Neural cell (in vitro differentiated cells): ENCODE results near the gene FIGNL2.

Experiments
- EP300 ChIP-seq: fragments of 450-650 bp; conservative IDR thresholded peaks from 2 replicates; pipeline ENCODE4 v1.6.1; 2014; ENCODE audit warnings: antibody characterized with exemption, mild to moderate bottlenecking, moderate library complexity; ENCODE audit not compliant: poor library complexity, severe bottlenecking
- MXI1 ChIP-seq: fragments of 450-650 bp; conservative IDR thresholded peaks from 2 replicates; pipeline ENCODE4 v1.6.1; 2014; ENCODE audit warnings: antibody characterized with exemption, mild to moderate bottlenecking; ENCODE audit not compliant: poor library complexity, severe bottlenecking
- TAF1 ChIP-seq: IDR thresholded peaks from 2 replicates; pipeline ENCODE4 v1.6.1; 2012; ENCODE audit warnings: low read depth
- TF ChIP-seq, protein P1 (sequence below): IDR thresholded peaks from 2 replicates; pipeline ENCODE4 v1.6.1; 2012; ENCODE audit warnings: borderline replicate concordance
- TF ChIP-seq, protein P2 (sequence below): fragments of 450-650 bp; IDR thresholded peaks from 2 replicates; pipeline ENCODE4 v1.5.1; 2014; ENCODE audit warnings: antibody characterized with exemption, mild to moderate bottlenecking, moderate library complexity; ENCODE audit not compliant: poor library complexity, severe bottlenecking

DNA sequence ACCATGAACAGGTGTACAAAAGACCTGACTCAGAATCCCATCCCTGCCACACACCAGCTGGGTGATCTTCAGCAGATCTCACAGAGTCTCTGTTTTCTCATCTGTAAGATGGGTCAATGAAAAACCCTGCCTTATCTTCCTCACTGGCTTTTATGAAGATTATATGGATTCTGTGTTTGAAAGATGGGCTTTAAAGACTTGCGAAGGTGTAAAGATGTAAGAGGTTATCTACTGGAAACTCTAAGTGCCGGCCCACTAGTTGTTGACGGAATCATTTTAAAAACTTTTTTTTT is 24.1 kb upstream of the FIGNL2 start:
- TF ChIP-seq, protein P1, sequence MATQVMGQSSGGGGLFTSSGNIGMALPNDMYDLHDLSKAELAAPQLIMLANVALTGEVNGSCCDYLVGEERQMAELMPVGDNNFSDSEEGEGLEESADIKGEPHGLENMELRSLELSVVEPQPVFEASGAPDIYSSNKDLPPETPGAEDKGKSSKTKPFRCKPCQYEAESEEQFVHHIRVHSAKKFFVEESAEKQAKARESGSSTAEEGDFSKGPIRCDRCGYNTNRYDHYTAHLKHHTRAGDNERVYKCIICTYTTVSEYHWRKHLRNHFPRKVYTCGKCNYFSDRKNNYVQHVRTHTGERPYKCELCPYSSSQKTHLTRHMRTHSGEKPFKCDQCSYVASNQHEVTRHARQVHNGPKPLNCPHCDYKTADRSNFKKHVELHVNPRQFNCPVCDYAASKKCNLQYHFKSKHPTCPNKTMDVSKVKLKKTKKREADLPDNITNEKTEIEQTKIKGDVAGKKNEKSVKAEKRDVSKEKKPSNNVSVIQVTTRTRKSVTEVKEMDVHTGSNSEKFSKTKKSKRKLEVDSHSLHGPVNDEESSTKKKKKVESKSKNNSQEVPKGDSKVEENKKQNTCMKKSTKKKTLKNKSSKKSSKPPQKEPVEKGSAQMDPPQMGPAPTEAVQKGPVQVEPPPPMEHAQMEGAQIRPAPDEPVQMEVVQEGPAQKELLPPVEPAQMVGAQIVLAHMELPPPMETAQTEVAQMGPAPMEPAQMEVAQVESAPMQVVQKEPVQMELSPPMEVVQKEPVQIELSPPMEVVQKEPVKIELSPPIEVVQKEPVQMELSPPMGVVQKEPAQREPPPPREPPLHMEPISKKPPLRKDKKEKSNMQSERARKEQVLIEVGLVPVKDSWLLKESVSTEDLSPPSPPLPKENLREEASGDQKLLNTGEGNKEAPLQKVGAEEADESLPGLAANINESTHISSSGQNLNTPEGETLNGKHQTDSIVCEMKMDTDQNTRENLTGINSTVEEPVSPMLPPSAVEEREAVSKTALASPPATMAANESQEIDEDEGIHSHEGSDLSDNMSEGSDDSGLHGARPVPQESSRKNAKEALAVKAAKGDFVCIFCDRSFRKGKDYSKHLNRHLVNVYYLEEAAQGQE = no peak
- TF ChIP-seq, protein P2, sequence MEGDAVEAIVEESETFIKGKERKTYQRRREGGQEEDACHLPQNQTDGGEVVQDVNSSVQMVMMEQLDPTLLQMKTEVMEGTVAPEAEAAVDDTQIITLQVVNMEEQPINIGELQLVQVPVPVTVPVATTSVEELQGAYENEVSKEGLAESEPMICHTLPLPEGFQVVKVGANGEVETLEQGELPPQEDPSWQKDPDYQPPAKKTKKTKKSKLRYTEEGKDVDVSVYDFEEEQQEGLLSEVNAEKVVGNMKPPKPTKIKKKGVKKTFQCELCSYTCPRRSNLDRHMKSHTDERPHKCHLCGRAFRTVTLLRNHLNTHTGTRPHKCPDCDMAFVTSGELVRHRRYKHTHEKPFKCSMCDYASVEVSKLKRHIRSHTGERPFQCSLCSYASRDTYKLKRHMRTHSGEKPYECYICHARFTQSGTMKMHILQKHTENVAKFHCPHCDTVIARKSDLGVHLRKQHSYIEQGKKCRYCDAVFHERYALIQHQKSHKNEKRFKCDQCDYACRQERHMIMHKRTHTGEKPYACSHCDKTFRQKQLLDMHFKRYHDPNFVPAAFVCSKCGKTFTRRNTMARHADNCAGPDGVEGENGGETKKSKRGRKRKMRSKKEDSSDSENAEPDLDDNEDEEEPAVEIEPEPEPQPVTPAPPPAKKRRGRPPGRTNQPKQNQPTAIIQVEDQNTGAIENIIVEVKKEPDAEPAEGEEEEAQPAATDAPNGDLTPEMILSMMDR = no peak
- TF ChIP-seq EP300 (no peak), TAF1 (no peak), MXI1 (no peak)
